Neural cell (in vitro differentiated cells): ENCODE data around the gene ACBD5. TPM values are rescaled to one million over a fixed set of nuclear protein-coding genes. Genes with fewer than 3 reads are reported as not detected.

ENCODE experiments used
- H2AFZ ChIP-seq: fragments of 200-600, 300-800 bp; sonication (generic), shearing (Covaris generic); 2 replicates; pipeline ENCODE4 v1.6.0; 2014; ENCODE audit warnings: low read depth, mild to moderate bottlenecking, antibody characterized with exemption, low read length, moderate library complexity
- H3F3A ChIP-seq: fragments of 200-600 bp; shearing (Covaris generic); 2 replicates; pipeline ENCODE4 v1.6.1; 2016; ENCODE audit warnings: mild to moderate bottlenecking, moderate library complexity, mixed read lengths, antibody characterized with exemption, low read length; ENCODE audit not compliant: insufficient read depth, poor library complexity, severe bottlenecking
- H3K27ac ChIP-seq: fragments of 200-600, 300-800 bp; sonication (generic), shearing (Covaris generic); 2 replicates; pipeline ENCODE4 v1.5.1; 2014; ENCODE audit warnings: mild to moderate bottlenecking, low read length, moderate library complexity
- H3K27me3 ChIP-seq: fragments of 300-800, 200-600 bp; sonication (generic), shearing (Covaris generic); 2 replicates; pipeline ENCODE4 v1.6.0; 2014; ENCODE audit warnings: mild to moderate bottlenecking, low read depth, low read length, moderate library complexity; ENCODE audit not compliant: insufficient read depth
- H3K36me3 ChIP-seq: fragments of 300-800, 200-600 bp; sonication (generic), shearing (Covaris generic); 2 replicates; pipeline ENCODE4 v1.5.1; 2014; ENCODE audit warnings: mild to moderate bottlenecking, antibody characterized with exemption, low read length, moderate library complexity; ENCODE audit not compliant: insufficient read depth
- H3K4me2 ChIP-seq: fragments of 300-800, 200-600 bp; sonication (generic), shearing (Covaris generic); 2 replicates; pipeline ENCODE4 v1.6.0; 2014; ENCODE audit warnings: mild to moderate bottlenecking, low read length
- H3K4me3 ChIP-seq: fragments of 300-800, 200-600 bp; sonication (generic), shearing (Covaris generic); 2 replicates; pipeline ENCODE4 v1.5.1; 2014; ENCODE audit warnings: mild to moderate bottlenecking, low read length, moderate library complexity
- H3K79me2 ChIP-seq: fragments of 200-600 bp; shearing (Covaris generic); replicated peaks from 2 replicates; pipeline ENCODE4 v1.6.0; 2014; ENCODE audit warnings: mild to moderate bottlenecking, low read length, moderate library complexity; ENCODE audit not compliant: insufficient read depth
- H3K9ac ChIP-seq: fragments of 300-800, 200-600 bp; sonication (generic), shearing (Covaris generic); 2 replicates; pipeline ENCODE4 v1.6.1; 2016; ENCODE audit warnings: mild to moderate bottlenecking, low read length, mixed read lengths
- H3K9me2 ChIP-seq: fragments of 200-600 bp; shearing (Covaris generic); 2 replicates; pipeline ENCODE4 v1.6.1; 2016; ENCODE audit warnings: mild to moderate bottlenecking, low read length, mixed read lengths; ENCODE audit not compliant: insufficient read depth
- H3K9me3 ChIP-seq: fragments of 200-600, 300-800 bp; sonication (generic), shearing (Covaris generic); 2 replicates; pipeline ENCODE4 v1.6.1; 2016; ENCODE audit warnings: mild to moderate bottlenecking, mixed run types, low read length, moderate library complexity, mixed read lengths
- H4K20me1 ChIP-seq: fragments of 200-600 bp; shearing (Covaris generic); 2 replicates; pipeline ENCODE4 v1.6.1; 2016; ENCODE audit warnings: mild to moderate bottlenecking, mixed run types; ENCODE audit not compliant: insufficient read depth
- EP300 ChIP-seq: fragments of 450-650 bp; conservative IDR thresholded peaks from 2 replicates; pipeline ENCODE4 v1.6.1; 2014; ENCODE audit warnings: antibody characterized with exemption, mild to moderate bottlenecking, moderate library complexity; ENCODE audit not compliant: poor library complexity, severe bottlenecking
- EZH2 ChIP-seq: fragments of 200-600, 300-800 bp; shearing (Covaris generic), sonication (generic); IDR thresholded peaks from 2 replicates; pipeline ENCODE4 v1.6.1; 2014; ENCODE audit warnings: antibody characterized with exemption, low read length, borderline replicate concordance, mild to moderate bottlenecking; ENCODE audit not compliant: insufficient read depth, poor library complexity, severe bottlenecking
- MXI1 ChIP-seq: fragments of 450-650 bp; conservative IDR thresholded peaks from 2 replicates; pipeline ENCODE4 v1.6.1; 2014; ENCODE audit warnings: antibody characterized with exemption, mild to moderate bottlenecking; ENCODE audit not compliant: poor library complexity, severe bottlenecking
- POLR2AphosphoS5 ChIP-seq: IDR thresholded peaks from 2 replicates; pipeline ENCODE4 v1.6.1; 2012
- RAD21 ChIP-seq: fragments of 450-650 bp; conservative IDR thresholded peaks from 2 replicates; pipeline ENCODE4 v1.6.1; 2014; ENCODE audit warnings: antibody characterized with exemption, mild to moderate bottlenecking, moderate library complexity
- SMC3 ChIP-seq: fragments of 450-650 bp; conservative IDR thresholded peaks from 2 replicates; pipeline ENCODE4 v1.6.1; 2014; ENCODE audit warnings: antibody characterized with exemption, mild to moderate bottlenecking, moderate library complexity; ENCODE audit not compliant: poor library complexity
- TAF1 ChIP-seq: IDR thresholded peaks from 2 replicates; pipeline ENCODE4 v1.6.1; 2012; ENCODE audit warnings: low read depth
- polyA plus RNA-seq: library from polyadenylated mRNA; depleted of rRNA; stranded (reverse); fragments of >200 nt; gene quantifications from 2 replicates; pipeline ENCODE4 v1.2.3, GENCODE V29; 2014
- TF ChIP-seq, protein P1 (sequence below): fragments of 450-650 bp; IDR thresholded peaks from 2 replicates; pipeline ENCODE4 v1.5.1; 2014; ENCODE audit warnings: antibody characterized with exemption, mild to moderate bottlenecking, moderate library complexity; ENCODE audit not compliant: poor library complexity, severe bottlenecking
- TF ChIP-seq, protein P2 (sequence below): IDR thresholded peaks from 2 replicates; pipeline ENCODE4 v1.6.1; 2012; ENCODE audit warnings: borderline replicate concordance

The ACBD5 gene
- polyA plus RNA-seq, 1 donor from 2014 or later, result 44.8 TPM

DNA sequence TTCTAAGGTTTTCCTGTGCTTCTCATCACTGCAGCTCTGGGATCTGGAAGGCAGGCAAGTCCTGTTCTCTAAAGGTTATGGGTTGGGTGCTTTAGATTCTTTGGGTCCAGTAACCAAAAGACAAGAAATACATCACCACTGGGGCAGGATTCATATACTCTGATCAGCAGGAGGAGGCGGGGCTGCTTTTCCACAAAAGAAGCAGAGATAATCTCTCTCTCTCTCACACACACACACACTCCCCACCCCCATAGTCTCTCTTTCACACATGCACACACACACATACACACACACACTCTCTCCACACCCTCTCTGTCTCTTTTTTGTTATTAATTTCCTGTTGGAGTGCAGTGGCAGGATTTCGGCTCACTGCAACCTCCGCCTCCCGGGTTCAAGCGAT, 13.0 kb upstream of the ACBD5 start:
- H3F3A ChIP-seq, result no peaks in the 10 kb centered on the region
- H3K27me3 ChIP-seq, result peaks cover 14% of the 10 kb centered on the region
- no peak overlapping the region for H3K4me3 ChIP-seq
- H3K9me3 ChIP-seq, result no peaks in the 10 kb centered on the region
- H3K27ac ChIP-seq, result no peak overlapping the region
- H3K9ac ChIP-seq, result no peak overlapping the region
- no peaks in the 10 kb centered on the region for H3K79me2 ChIP-seq
- no peak overlapping the region for H3K4me2 ChIP-seq
- H3K9me2 ChIP-seq, result no peaks in the 10 kb centered on the region
- TF ChIP-seq TAF1 (no peak), POLR2AphosphoS5 (no peak), MXI1 (no peak), EP300 (no peak), SMC3 (no peak), RAD21 (no peak), EZH2 (no peak)
- TF ChIP-seq, protein P1, sequence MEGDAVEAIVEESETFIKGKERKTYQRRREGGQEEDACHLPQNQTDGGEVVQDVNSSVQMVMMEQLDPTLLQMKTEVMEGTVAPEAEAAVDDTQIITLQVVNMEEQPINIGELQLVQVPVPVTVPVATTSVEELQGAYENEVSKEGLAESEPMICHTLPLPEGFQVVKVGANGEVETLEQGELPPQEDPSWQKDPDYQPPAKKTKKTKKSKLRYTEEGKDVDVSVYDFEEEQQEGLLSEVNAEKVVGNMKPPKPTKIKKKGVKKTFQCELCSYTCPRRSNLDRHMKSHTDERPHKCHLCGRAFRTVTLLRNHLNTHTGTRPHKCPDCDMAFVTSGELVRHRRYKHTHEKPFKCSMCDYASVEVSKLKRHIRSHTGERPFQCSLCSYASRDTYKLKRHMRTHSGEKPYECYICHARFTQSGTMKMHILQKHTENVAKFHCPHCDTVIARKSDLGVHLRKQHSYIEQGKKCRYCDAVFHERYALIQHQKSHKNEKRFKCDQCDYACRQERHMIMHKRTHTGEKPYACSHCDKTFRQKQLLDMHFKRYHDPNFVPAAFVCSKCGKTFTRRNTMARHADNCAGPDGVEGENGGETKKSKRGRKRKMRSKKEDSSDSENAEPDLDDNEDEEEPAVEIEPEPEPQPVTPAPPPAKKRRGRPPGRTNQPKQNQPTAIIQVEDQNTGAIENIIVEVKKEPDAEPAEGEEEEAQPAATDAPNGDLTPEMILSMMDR, result no peak
- TF ChIP-seq, protein P2, sequence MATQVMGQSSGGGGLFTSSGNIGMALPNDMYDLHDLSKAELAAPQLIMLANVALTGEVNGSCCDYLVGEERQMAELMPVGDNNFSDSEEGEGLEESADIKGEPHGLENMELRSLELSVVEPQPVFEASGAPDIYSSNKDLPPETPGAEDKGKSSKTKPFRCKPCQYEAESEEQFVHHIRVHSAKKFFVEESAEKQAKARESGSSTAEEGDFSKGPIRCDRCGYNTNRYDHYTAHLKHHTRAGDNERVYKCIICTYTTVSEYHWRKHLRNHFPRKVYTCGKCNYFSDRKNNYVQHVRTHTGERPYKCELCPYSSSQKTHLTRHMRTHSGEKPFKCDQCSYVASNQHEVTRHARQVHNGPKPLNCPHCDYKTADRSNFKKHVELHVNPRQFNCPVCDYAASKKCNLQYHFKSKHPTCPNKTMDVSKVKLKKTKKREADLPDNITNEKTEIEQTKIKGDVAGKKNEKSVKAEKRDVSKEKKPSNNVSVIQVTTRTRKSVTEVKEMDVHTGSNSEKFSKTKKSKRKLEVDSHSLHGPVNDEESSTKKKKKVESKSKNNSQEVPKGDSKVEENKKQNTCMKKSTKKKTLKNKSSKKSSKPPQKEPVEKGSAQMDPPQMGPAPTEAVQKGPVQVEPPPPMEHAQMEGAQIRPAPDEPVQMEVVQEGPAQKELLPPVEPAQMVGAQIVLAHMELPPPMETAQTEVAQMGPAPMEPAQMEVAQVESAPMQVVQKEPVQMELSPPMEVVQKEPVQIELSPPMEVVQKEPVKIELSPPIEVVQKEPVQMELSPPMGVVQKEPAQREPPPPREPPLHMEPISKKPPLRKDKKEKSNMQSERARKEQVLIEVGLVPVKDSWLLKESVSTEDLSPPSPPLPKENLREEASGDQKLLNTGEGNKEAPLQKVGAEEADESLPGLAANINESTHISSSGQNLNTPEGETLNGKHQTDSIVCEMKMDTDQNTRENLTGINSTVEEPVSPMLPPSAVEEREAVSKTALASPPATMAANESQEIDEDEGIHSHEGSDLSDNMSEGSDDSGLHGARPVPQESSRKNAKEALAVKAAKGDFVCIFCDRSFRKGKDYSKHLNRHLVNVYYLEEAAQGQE, result no peak
- H2AFZ ChIP-seq, result no peak overlapping the region
- no peaks in the 10 kb centered on the region for H3K36me3 ChIP-seq
- no peaks in the 10 kb centered on the region for H4K20me1 ChIP-seq

DNA sequence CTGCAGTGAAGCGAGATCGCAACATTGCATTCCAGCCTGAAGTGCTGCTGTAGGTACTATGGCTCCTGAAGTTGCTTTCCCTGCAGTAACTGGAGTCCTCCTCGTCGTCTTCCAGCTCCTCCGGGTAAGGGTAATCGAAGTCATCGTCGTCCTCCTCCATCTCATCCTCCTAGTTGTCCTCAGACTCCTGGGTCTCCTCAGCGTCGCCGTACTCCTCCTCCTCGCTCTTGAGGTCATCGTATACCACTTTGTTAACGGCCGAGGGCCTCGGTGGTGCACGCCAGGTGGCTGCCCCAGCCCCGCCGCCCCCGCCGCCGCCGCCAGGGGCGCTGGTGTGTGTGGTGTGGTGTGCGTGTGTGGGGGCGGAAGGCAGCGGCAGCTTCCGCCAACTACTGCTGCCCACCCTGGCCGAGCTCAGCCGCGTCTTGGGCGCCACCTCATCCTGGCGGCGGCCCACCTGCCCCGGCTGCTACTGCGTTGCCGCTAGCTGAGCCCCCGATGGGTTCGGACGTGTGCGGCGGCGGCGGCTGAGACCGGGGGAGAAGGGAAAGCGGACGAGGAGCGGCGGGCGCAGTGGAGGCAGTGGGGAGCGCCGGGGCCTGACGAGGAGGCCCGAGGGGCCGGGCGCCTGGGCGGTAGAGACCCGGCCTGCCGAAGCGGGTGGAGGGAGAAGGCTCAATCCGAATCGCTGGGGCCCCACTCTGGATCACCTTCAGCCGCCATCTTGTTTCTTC, 11.8 kb upstream of the ACBD5 start:
- no peaks in the 10 kb centered on the region for H3K36me3 ChIP-seq
- no peak overlapping the region for H3K4me3 ChIP-seq
- peaks cover 3% of the 10 kb centered on the region for H3K27me3 ChIP-seq
- H3K4me2 ChIP-seq, result no peak overlapping the region
- H3K27ac ChIP-seq, result no peak overlapping the region
- H4K20me1 ChIP-seq, result no peaks in the 10 kb centered on the region
- no peak overlapping the region for H3K9ac ChIP-seq
- no peaks in the 10 kb centered on the region for H3K9me2 ChIP-seq
- TF ChIP-seq EP300 (no peak), EZH2 (no peak), POLR2AphosphoS5 (no peak), TAF1 (no peak), RAD21 (no peak), MXI1 (no peak), SMC3 (no peak)
- TF ChIP-seq, protein P1, result no peak
- TF ChIP-seq, protein P2, result no peak
- H3F3A ChIP-seq, result no peaks in the 10 kb centered on the region
- no peak overlapping the region for H2AFZ ChIP-seq
- H3K79me2 ChIP-seq, result no peaks in the 10 kb centered on the region
- no peaks in the 10 kb centered on the region for H3K9me3 ChIP-seq
